GM12891 (cell line): ENCODE measurements around the gene SIRPG.

Source experiments
- PAX5 ChIP-seq: IDR thresholded peaks from 2 replicates; pipeline ENCODE4 v1.6.1; 2011; ENCODE audit warnings: low read length, moderate library complexity, mild to moderate bottlenecking; ENCODE audit not compliant: insufficient read depth, severe bottlenecking
- POLR2A ChIP-seq: IDR thresholded peaks from 2 replicates; pipeline ENCODE4 v1.6.1; 2011; ENCODE audit warnings: low read depth, low read length, control low read depth
- POLR2AphosphoS5 ChIP-seq: IDR thresholded peaks from 2 replicates; pipeline ENCODE4 v1.6.1; 2011; ENCODE audit warnings: low read depth, low read length, control low read depth
- POU2F2 ChIP-seq: IDR thresholded peaks from 2 replicates; pipeline ENCODE4 v1.6.1; 2011; ENCODE audit warnings: low read depth, mild to moderate bottlenecking, control low read depth, low read length, moderate library complexity
- SPI1 ChIP-seq: IDR thresholded peaks from 2 replicates; pipeline ENCODE4 v1.6.1; 2011; ENCODE audit warnings: low read depth, low read length, control low read depth
- TAF1 ChIP-seq: IDR thresholded peaks from 2 replicates; pipeline ENCODE4 v1.6.1; 2011; ENCODE audit warnings: low read depth, low read length, control low read depth

GRCh38 chr20:1686151-1686748, 28.7 kb upstream of the SIRPG start:
- no peak for TF ChIP-seq POLR2A
- TF ChIP-seq TAF1, result no peak
- TF ChIP-seq POLR2AphosphoS5, result no peak
- no peak for TF ChIP-seq PAX5
- no peak for TF ChIP-seq SPI1
- TF ChIP-seq POU2F2, result no peak
